ENCODE measurements around the gene ZNF710. TPM values are rescaled to one million over a fixed set of nuclear protein-coding genes. Genes with fewer than 3 reads are reported as not detected.

Gene ZNF710
- total RNA-seq, 1 donor = 9.1 TPM

DNA sequence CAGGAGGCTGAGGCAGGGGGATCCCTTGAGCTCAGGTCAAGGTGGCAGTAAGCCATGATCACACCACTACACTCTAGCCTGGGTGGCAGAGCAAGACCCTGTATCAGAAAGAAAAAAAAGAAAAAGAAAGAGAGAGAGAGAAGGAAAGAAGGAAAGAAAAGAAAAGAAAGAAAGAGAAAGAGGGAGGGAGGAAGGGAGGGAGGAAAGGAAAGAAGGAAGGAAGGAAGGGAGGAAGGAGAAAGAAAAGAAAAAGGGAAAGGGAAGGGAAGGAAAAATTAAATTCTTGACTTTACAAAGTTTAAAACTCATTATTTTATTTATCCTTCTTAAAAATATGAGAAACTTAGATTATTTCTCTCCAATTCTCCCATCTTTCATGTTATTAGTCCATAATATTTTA, 118.2 kb downstream of the ZNF710 start:
- Histone ChIP-seq H3K9me3 (ENCODE audit: low read depth, low read length) (peaks cover 10% of the 10 kb centered on the region), H3K4me1 (ENCODE audit: insufficient read depth, low read length) (no peaks in the 10 kb centered on the region), H3K4me3 (ENCODE audit: low read length) (no peak overlapping the region), H3K27me3 (ENCODE audit: insufficient read depth, low read length) (no peaks in the 10 kb centered on the region)

DNA sequence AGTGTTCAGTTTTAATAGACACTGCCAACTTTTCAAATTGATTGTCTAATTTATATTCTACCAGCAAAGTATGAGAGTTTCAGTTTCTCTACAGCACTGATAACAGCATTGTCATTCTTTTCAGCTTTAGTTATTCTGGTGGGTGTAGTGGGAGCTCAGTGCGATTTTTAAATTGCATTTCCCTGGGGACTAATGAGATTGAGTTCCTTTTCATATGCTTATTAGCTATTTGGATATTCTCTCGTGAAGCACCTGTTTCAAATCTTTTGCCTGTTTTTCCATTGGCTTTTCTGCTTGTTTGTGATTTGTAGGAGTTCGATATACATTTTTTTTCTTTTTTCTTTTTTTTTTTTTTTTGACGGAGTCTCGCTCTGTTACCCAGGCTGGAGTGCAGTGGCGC, 120.0 kb downstream of the ZNF710 start:
- H3K9me3 ChIP-seq (ENCODE audit: low read depth, low read length) = no peaks in the 10 kb centered on the region
- no peaks in the 10 kb centered on the region for H3K27me3 ChIP-seq (ENCODE audit: insufficient read depth, low read length)
- no peaks in the 10 kb centered on the region for H3K4me1 ChIP-seq (ENCODE audit: insufficient read depth, low read length)
- no peak overlapping the region for H3K4me3 ChIP-seq (ENCODE audit: low read length)

DNA sequence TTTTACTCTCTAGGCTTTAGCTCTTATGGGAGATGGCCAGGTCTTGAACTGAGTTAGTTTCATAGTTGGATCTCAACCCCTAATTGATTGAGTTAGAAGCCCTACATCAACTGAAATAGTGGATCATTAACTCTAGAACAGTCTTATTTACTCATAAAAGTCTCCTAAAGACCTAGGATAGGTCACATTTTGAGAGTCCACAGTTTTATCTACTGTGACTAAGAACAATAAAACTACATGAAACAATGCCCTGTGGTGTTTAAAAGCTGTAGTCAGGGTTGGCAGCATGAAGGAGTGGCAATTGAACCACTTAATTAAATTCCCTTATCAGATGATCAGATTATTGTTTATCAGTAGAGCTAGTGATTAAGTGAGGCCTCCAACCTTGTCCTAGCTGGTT, 123.4 kb downstream of the ZNF710 start:
- Histone ChIP-seq H3K9me3 (ENCODE audit: low read depth, low read length) (no peaks in the 10 kb centered on the region), H3K4me3 (ENCODE audit: low read length) (no peak overlapping the region), H3K27me3 (ENCODE audit: insufficient read depth, low read length) (peaks cover 5% of the 10 kb centered on the region), H3K4me1 (ENCODE audit: insufficient read depth, low read length) (no peaks in the 10 kb centered on the region)

DNA sequence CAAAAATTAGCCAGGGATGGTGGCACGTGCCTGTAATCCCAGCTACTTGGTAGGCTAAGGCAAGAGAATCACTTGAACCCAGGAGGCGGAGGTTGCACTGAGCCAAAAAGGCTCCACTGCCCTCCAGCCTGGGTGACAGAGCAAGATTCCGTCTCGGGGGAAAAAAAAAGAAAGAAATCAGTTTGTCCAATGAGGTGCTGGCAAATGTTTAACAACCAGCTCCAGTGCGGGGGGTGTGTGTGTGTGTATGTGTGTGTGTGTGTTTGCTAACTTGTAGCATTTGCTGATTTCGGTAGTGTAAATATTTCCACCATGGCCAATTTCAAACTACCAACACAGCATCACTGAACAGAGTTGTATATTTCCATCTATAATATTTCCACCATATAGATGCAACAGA, 124.9 kb downstream of the ZNF710 start:
- no peaks in the 10 kb centered on the region for H3K9me3 ChIP-seq (ENCODE audit: low read depth, low read length)
- H3K4me1 ChIP-seq (ENCODE audit: insufficient read depth, low read length) = no peaks in the 10 kb centered on the region
- H3K27me3 ChIP-seq (ENCODE audit: insufficient read depth, low read length) = peaks cover 5% of the 10 kb centered on the region
- H3K4me3 ChIP-seq (ENCODE audit: low read length) = no peak overlapping the region

DNA sequence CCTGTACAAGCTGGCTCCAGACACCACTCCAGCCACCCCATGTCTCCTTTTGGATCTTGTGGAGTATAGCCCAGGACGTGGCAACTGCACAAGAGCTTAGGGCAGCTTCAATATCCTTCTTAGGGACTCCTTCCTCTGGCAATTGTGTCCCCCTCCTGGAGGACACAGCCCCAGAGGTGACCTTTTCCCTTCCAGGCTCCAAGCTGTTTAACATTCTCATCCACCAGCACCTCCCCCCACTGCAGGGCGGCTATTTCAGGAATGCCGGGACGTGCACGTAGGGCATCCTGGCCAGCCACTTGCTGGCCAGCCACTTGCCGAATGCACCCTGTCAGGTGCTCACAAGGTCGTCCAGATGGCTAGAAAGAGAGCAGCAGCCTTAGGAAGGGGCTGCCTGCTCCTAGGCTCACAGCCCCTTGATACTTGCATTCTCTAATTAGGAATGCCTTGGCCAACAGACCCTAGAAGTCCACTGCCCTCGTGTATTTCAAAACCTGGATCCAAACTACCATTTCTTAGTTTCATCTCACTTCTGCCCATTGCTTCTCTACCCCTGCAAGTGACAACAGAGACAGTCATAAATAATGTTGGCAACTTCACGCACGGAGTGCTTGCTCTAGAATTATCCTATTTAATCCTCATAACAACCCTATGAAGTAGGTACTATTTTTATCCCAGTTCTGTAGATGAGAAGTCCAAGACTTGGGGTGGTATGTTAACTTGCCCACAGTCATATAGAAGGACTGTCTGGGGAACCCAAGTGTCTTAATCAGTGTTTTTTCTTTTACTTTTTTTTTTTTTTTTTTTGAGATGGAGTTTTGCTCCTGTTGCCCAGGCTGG, 125.7 kb downstream of the ZNF710 start:
- peaks cover 5% of the 10 kb centered on the region for H3K27me3 ChIP-seq (ENCODE audit: insufficient read depth, low read length)
- no peaks in the 10 kb centered on the region for H3K4me1 ChIP-seq (ENCODE audit: insufficient read depth, low read length)
- no peaks in the 10 kb centered on the region for H3K9me3 ChIP-seq (ENCODE audit: low read depth, low read length)
- H3K4me3 ChIP-seq (ENCODE audit: low read length) = no peak overlapping the region

DNA sequence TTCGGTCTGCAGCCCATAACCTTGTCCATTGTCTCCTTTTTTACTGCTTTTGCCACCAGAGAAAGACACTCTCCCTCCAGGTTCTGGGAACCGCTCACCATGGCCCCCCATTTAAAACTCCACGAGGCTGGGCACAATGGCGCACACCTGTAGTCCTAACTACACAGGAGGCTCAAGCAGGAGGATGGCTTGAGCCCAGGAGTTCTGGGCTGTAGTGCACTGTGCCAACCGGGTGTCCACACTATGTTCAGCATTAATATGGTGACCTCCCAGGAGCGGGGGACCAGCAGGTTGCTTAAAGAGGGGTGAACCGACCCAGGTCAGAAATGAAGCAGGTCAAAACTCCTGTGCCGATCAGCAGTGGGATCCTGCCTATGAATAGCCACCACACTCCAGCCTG, 129.2 kb downstream of the ZNF710 start:
- Histone ChIP-seq H3K27me3 (ENCODE audit: insufficient read depth, low read length) (peaks cover 5% of the 10 kb centered on the region), H3K4me1 (ENCODE audit: insufficient read depth, low read length) (no peaks in the 10 kb centered on the region), H3K9me3 (ENCODE audit: low read depth, low read length) (no peaks in the 10 kb centered on the region), H3K4me3 (ENCODE audit: low read length) (no peak overlapping the region)

Other genes with a start within 250 kb of the ZNF710 start
- gene MESP2, start 225.0 kb upstream of the ZNF710 start, total RNA-seq = not detected
- 98.8 TPM for gene ANPEP, start 186.5 kb upstream of the ZNF710 start, total RNA-seq
- 38.9 TPM for gene AP3S2, start 107.3 kb upstream of the ZNF710 start, total RNA-seq
- 2.9 TPM for gene ARPIN, start 88.4 kb upstream of the ZNF710 start, total RNA-seq
- 44.6 TPM for gene IDH2, start 101.1 kb downstream of the ZNF710 start, total RNA-seq
- 7.9 TPM for gene SEMA4B, start 200.0 kb downstream of the ZNF710 start, total RNA-seq
- gene CIB1, start 232.6 kb downstream of the ZNF710 start, total RNA-seq = 33.2 TPM
- 3.7 TPM for gene GDPGP1, start 232.9 kb downstream of the ZNF710 start, total RNA-seq
- 0.31 TPM for gene TTLL13, start 248.2 kb downstream of the ZNF710 start, total RNA-seq